HG03558 (cell line): ENCODE data around the gene ERG28.
A peak's percentile ranks its signal among the peaks of the same experiment; 100 is the strongest.
"Not testable (repeated sequence)": the region's sequence is repeated elsewhere in the genome, so short reads cannot be mapped to it uniquely, and the experiment has no call there.

Source experiments
- ATAC-seq: cut with Tn5 transposase; IDR thresholded peaks from one replicate; pipeline ENCODE4 v1.9.1; 2021; ENCODE audit warnings: moderate number of reproducible peaks; ENCODE audit not compliant: unreplicated experiment; ENCODE audit errors: extremely low read depth

ERG28 gene, protein sequence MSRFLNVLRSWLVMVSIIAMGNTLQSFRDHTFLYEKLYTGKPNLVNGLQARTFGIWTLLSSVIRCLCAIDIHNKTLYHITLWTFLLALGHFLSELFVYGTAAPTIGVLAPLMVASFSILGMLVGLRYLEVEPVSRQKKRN

GRCh38 chr14:75660630-75661498 is at the start of gene ERG28, which contains the start of gene TTLL5:
TSS of gene ERG28 (minus strand) at chr14:75660876. CDS start at chr14:75657502, 3,374 bp downstream.
TSS of gene TTLL5 (plus strand) at chr14:75661246. CDS start at chr14:75663150, 1,904 bp downstream.
- peak; percentile 95 for ATAC-seq

DNA sequence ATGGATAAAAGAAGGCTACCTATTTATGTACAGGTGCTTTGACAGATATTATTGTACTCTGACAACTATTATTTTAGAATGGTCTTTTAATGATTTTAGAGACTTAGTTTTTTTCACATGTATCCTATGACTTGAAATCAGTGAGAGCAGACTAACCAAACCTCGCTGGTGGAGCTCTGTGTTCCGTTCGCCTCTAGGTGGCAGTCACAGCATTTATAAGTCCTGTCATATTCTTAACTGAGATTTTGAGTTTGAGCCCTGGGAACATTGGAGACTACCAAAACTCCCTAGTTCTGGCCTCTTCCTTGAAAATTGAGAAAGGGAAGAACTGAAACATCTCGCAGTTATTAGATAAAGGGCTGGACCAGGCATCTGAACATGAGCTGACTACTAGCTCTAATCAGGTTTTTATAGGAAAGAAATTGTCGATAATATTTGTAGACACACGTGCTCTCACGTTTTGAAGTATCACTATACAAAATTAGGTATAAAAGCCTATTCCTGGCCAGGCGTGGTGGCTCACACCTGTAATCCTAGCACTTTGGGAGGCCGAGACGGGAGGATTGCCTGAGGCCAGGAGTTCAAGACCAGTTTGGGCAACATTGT is 48.6 kb upstream of the ERG28 start:
- ATAC-seq, result no peak

DNA sequence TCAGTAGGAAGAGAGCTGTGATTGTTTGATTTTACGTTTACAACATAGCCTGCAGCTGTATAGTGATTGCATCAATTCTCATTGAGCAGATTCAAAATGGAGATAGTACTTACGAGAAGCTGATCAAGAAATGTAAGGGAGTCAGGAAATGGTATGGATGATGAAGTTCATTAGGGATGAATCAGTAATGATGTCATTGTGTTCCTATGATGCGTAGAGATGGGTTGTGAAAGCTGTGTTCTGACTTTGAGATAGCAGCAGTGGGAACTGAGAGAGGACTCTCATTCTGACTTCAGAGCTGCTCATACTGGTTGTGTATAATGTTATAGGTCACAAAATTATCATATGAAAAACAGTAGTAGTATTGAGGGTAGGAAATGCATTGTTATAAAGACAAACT is 44.3 kb upstream of the ERG28 start:
- ATAC-seq, result no peak

- ATAC-seq, result no peak
These were observed 42.8 kb upstream of the ERG28 start for GRCh38 chr14:75703467-75703866.

GRCh38 chr14:75702616-75703261 is 42.1 kb upstream of the ERG28 start:
- no peak for ATAC-seq

DNA sequence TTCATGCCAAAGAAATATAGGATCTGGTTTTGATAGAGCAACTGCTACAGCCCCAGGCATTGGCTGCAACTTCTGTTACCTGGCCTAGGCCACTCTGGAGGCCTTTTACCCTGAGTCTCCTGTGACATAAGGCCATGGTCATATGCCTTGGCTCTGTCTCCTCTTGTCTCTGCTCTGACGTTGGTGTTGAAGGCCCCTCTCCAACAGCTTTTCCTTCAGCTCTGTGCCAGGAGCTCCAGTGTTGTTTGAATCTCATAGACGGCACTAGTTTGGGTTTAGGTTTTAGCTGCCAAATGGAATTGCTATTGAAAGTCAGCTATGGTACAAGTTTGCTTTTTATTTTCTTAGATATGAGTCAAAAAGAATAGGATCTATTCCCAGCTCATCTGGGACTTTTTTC is 41.4 kb upstream of the ERG28 start:
- no peak for ATAC-seq

GRCh38 chr14:75700295-75700694 is 39.6 kb upstream of the ERG28 start:
- no peak for ATAC-seq

DNA sequence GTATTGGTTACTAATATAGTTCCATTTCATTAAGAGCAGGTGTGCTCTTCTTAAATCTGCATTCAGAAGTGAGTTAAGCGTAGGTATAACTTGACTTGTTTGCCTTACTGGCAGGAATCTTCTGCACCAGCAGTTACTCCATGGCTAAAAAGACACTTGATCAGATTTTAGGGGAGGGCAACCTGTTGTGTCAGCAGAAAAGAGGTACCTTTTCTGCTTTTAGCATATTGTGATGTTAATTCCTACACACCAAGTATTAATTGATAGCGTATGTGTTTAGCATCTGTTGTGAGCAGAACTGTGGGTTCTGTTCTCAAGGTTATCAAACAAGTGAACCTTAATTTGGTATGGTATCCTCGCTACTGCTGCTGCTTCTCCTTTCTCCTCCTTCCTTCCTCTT is 38.7 kb upstream of the ERG28 start:
- ATAC-seq, result no peak

DNA sequence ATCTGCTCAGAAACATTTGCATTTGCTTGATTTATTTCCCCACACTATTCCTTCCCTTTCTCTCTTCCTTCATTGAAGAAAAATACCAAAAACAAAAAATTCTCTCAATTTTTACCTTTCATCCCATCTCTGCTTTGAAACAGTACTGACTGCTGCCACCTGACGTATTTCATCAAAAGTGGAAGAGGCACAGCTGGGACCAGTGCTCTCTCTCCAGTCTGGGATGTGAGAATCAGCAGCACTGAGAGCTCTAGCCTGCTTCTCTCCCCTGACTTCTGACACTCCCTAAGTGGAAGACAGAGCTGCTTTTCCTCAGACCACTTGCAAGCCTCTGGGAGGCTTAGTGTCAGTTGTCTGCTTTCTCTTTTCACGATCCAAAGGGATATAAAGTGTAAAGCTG is 37.2 kb upstream of the ERG28 start:
- no peak for ATAC-seq

GRCh38 chr14:75697386-75697785 is 36.7 kb upstream of the ERG28 start:
- no peak for ATAC-seq

DNA sequence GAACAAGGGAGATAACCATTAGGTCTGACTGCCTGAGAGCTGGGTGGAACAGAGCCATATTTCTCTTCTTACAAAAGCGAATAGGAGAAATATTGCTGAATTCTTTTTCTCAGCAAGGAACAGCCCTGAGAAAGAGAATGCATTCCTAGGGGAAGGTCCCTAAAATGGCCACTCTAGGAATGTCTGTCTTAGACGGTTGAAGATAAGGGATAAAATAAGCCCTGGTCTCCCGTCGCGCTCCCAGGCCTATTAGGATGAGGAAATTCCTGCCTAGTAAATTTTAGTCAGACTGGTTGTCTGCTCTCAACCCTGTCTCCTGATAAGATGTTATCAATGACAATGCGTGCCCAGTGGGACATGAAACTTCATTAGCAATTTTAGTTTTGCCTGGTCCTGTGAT is 34.3 kb upstream of the ERG28 start:
- ATAC-seq, result not testable (repeated sequence)

GRCh38 chr14:75690010-75690409 is 29.3 kb upstream of the ERG28 start:
- ATAC-seq, result no peak

- ATAC-seq, result no peak
These were observed 28.3 kb upstream of the ERG28 start for GRCh38 chr14:75689012-75689411.

- ATAC-seq, result no peak
These were observed 25.2 kb upstream of the ERG28 start for GRCh38 chr14:75685910-75686309.

GRCh38 chr14:75675265-75675960 is 14.7 kb upstream of the ERG28 start:
- ATAC-seq, result no peak

GRCh38 chr14:75673345-75674035 is 12.8 kb upstream of the ERG28 start:
- ATAC-seq, result no peak

DNA sequence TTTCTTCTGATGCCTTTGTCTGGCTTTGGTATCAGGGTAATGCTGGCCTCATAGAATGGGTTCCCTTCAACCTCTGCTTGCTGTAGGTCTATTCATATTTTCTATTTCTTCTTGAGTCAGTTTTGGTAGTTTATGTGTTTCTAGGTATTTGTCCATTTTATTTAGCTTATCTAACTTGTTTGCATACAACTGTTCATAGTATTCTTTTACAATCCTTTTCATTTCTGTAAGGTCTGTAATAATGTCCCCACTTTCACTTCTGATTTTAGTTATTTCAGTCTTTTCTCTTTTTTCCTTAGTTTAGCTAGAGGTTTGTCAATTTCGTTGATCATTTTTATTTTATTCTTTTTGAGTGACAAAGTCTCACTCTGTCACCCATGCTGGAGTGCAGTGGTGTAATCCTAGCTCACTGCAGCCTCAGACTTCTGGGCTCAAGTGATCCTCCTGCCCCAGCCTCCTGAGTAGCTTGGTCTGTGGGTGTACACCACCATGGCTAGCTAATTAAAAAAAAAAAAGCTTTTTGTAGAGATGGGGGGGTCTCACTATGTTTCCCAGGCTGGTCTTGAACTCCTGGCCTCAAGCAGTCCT is 12.0 kb upstream of the ERG28 start:
- no peak for ATAC-seq

GRCh38 chr14:75667099-75667765 is 6.6 kb upstream of the ERG28 start:
- ATAC-seq, result no peak

GRCh38 chr14:75662966-75663365 is 2.3 kb upstream of the ERG28 start:
- no peak for ATAC-seq
